Progenitor cell of endocrine pancreas (in vitro differentiated cells): ENCODE measurements around the gene MACF1. TPM values are rescaled to one million over a fixed set of nuclear protein-coding genes. Genes with fewer than 3 reads are reported as not detected.

Experiments used
- DNase-seq: peaks from one replicate; pipeline ENCODE4 v3.0.0; 2021; ENCODE audit warnings: low spot score; ENCODE audit not compliant: unreplicated experiment
- H3K27ac Mint-ChIP-seq: 2 replicates; pipeline ENCODE4 v1.8.0; 2021; ENCODE audit warnings: mild to moderate bottlenecking, moderate library complexity, mixed read lengths
- H3K27me3 Mint-ChIP-seq: 2 replicates; pipeline ENCODE4 v1.8.0; 2021; ENCODE audit warnings: mixed read lengths
- H3K36me3 Mint-ChIP-seq: 2 replicates; pipeline ENCODE4 v1.8.0; 2022; ENCODE audit warnings: mixed read lengths; ENCODE audit not compliant: insufficient read depth
- H3K4me1 Mint-ChIP-seq: 2 replicates; pipeline ENCODE4 v1.8.0; 2021; ENCODE audit warnings: low read depth, mixed read lengths
- H3K4me3 Mint-ChIP-seq: 2 replicates; pipeline ENCODE4 v1.8.0; 2021; ENCODE audit warnings: low read depth, mild to moderate bottlenecking, moderate library complexity, mixed read lengths
- H3K9me3 Mint-ChIP-seq: 2 replicates; pipeline ENCODE4 v1.8.0; 2021; ENCODE audit warnings: low read depth, mixed read lengths
- total RNA-seq: library from RNA; stranded (reverse); gene quantifications from 2 replicates; pipeline ENCODE4 v1.2.1, GENCODE V29; 2021
- TF ChIP-seq, protein P1 (sequence below): fragments of 200-600 bp; sonication (generic); IDR thresholded peaks from one replicate; pipeline ENCODE4 v1.5.0; 2021; ENCODE audit warnings: antibody characterized with exemption, mild to moderate bottlenecking; ENCODE audit not compliant: unreplicated experiment

The MACF1 gene
- total RNA-seq, 1 donor from 2014 or later: 241 TPM

- Mint-ChIP-seq H3K27ac (no peak overlapping the region), H3K4me3 (no peak overlapping the region), H3K27me3 (no peaks in the 10 kb centered on the region), H3K36me3 (peaks cover 31% of the 10 kb centered on the region), H3K9me3 (no peaks in the 10 kb centered on the region), H3K4me1 (peaks cover 10% of the 10 kb centered on the region)
- TF ChIP-seq, protein P1, sequence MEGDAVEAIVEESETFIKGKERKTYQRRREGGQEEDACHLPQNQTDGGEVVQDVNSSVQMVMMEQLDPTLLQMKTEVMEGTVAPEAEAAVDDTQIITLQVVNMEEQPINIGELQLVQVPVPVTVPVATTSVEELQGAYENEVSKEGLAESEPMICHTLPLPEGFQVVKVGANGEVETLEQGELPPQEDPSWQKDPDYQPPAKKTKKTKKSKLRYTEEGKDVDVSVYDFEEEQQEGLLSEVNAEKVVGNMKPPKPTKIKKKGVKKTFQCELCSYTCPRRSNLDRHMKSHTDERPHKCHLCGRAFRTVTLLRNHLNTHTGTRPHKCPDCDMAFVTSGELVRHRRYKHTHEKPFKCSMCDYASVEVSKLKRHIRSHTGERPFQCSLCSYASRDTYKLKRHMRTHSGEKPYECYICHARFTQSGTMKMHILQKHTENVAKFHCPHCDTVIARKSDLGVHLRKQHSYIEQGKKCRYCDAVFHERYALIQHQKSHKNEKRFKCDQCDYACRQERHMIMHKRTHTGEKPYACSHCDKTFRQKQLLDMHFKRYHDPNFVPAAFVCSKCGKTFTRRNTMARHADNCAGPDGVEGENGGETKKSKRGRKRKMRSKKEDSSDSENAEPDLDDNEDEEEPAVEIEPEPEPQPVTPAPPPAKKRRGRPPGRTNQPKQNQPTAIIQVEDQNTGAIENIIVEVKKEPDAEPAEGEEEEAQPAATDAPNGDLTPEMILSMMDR: no peak
- no peak for DNase-seq
These were observed 180.8 kb downstream of the MACF1 start for GRCh38 chr1:39385067-39385988.

GRCh38 chr1:39386997-39387396 is 182.5 kb downstream of the MACF1 start:
- peaks cover 30% of the 10 kb centered on the region for H3K36me3 Mint-ChIP-seq
- H3K27me3 Mint-ChIP-seq: no peaks in the 10 kb centered on the region
- H3K4me3 Mint-ChIP-seq: no peak overlapping the region
- peak overlapping the region; percentile 43 for H3K27ac Mint-ChIP-seq
- H3K4me1 Mint-ChIP-seq: peaks cover 19% of the 10 kb centered on the region
- H3K9me3 Mint-ChIP-seq: no peaks in the 10 kb centered on the region
- DNase-seq: no peak
- TF ChIP-seq, protein P1: no peak

- peak overlapping the region; percentile 43 for H3K27ac Mint-ChIP-seq
- H3K4me1 Mint-ChIP-seq: peaks cover 21% of the 10 kb centered on the region
- H3K27me3 Mint-ChIP-seq: no peaks in the 10 kb centered on the region
- no peaks in the 10 kb centered on the region for H3K9me3 Mint-ChIP-seq
- H3K4me3 Mint-ChIP-seq: no peak overlapping the region
- TF ChIP-seq, protein P1: no peak
- peaks cover 30% of the 10 kb centered on the region for H3K36me3 Mint-ChIP-seq
- DNase-seq: no peak
These were observed 183.0 kb downstream of the MACF1 start for GRCh38 chr1:39387452-39387851.

DNA sequence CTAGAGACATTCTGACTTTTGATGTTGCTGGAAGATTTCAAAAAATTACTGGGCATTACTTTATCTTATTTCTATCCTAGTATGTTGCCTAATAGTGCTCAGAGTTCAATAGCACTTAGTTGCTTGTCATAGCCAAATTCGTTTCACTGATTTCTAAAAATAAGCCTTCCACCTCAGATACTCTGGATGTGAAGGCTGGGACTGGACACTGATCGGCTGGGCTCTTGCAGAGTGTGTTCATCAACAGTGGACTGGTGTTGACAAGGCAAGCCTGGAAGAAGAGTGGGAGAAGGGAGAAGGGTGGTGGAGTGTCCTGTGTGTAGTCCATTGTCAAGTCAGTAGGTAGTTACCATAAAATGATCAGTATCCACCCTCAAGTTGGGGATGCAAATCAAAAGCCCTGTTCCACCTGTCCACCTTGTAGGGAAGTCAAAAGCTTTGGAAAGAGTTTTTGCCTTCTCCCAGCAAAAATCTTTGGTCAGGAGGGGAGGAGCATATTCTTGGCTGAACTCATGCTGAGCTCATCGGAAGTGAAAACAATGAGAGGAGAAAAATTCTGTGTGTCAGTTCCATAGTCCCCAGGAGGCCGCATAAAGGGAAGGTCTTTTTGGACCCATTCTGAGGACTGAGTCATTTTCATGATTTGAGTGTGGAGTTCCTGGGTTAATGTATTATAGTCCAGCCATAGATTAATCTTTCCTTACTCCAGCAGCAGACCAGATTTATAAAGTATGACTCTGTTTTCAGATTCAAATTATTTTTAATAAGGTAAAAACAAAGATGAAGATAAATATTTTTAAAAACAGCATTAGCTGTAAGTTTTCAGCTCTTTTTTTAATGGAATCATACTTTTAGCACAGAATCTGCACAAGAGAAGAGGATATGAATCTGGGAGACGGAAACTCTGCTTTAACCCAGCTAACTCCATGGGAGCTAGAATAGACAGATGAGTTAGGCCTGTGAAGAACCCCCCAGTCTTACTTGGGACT is 187.5 kb downstream of the MACF1 start:
- TF ChIP-seq, protein P1: no peak
- H3K27me3 Mint-ChIP-seq: no peaks in the 10 kb centered on the region
- DNase-seq: no peak
- H3K27ac Mint-ChIP-seq: peak overlapping the region; percentile 12
- peaks cover 17% of the 10 kb centered on the region for H3K36me3 Mint-ChIP-seq
- no peaks in the 10 kb centered on the region for H3K9me3 Mint-ChIP-seq
- H3K4me3 Mint-ChIP-seq: no peak overlapping the region
- peaks cover 54% of the 10 kb centered on the region for H3K4me1 Mint-ChIP-seq
